Activated CD8-positive, alpha-beta memory T cell treated with anti-CD3 and anti-CD28 coated beads for 48 hours (primary cell): Measurements from ENCODE around the gene ARRDC4.

Experiments
- DNase-seq, 3 experiments: peaks; one replicate each; pipeline ENCODE4 v3.0.0-alpha.2; 2020; ENCODE audit warnings: low read depth in 2 of 3, low spot score in 2 of 3

The ARRDC4 gene

DNA sequence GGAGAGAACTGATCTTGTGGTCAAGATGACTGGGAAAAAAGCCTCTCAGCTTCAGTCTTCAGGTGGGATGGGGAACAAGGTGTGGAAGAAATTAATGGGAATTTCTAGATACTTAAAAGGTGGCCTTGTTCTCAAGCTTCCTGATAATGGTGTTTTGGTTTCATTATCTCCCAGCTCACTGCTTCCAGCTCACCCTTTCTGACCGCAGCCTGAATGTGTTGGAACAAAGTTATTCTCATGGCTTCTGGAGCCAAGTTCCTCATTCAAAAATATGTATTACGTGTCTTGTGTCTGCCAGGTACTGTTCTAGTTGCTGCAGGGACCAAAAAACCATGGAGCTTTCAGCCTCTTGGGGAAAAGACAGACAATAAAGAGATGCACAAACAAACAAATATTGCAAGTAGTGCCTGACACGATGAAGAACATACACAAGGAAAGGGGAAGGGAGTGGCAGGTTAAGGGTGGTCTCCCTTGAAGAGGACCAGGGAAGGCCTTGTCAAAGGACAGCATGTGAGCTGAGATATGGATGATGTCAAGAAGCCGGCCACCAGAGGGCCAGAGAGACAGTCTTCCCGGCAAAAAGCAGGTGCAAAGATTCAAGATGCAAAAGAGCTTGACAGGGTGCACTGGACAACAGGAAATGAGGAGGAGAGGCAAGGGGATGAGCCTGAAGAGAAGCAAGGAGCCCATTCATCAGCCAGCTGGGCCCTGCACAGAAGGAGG lies 35.5 kb downstream of the ARRDC4 start:
- no peak for DNase-seq

DNA sequence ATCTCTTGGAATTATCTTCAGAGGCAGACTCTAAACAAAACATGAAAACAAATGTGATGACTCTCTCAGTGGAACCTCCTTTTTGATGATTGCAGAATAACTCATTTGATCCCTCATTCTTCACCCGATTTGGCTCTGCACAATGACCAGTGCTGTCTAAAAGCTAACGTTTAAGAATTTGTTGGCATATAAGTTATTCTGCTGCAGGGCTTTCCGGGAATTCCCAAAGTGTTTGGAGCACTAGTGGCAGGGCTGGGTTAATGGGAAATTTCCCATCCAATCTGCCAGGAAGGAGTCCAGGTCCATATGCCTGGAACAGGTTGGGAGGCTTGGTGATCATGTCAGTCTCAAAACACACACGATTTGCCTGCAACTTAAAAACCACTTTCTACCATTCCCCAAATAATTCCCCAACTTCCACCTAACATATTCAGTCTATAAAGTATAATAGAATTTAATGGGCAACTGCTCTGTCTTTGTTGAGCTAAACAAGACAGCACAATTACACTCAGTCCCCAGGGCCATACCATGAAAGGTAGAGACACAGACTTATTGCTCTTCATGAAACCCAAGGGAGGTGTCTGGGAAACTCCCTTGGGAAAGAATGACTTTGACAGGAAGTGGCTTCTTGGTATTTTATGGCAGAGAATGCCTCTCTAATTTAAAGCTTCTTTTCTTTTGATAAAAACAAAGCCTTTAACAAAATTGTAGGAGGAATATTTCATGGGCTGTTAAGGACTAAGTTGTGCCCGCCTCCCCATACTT lies 38.0 kb downstream of the ARRDC4 start:
- no peak for DNase-seq

DNA sequence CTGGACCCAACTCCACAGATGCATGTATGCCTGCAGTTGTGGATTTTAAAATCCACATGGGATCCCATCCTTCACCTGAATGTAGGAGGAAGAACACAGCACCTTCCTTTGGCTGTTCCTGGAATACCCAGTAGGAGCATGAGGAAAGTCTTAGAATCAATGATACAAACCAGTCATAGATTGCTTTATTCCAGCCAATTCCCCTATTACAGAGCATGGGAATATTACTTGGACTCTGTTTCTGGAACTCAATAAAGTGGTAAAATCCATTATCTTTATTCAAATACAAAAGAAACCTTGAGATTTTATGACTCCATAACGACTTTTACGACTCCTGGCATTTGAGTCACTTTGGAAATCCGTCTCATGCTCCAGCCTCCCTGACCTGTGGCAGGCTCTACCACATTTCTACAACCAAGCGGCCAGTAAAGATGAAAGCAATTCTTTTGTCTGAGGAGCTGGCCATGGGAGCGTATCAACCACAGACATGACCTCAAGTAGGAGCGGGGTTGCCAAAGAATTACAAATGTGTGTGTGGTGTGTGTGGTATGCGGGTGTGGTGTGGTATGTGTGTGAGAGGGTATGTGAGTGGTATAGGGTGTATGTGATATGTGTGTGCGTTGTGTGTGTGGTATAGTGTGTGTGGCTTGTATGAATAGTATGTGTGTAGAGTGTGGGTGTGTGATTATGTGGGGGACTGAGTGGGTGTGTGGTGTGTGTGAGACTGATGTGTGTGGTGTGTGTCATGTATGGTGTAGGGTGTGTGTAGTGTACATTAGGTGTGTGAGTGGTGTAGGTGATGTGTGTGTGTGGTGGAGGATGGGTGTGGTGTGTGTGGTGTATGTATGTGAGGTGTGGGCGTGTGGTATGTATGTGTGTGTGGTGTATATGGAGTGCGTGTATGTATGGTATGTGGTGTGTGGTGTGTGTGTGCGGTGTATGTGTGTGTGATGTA lies 40.0 kb downstream of the ARRDC4 start:
- no peak for DNase-seq

DNA sequence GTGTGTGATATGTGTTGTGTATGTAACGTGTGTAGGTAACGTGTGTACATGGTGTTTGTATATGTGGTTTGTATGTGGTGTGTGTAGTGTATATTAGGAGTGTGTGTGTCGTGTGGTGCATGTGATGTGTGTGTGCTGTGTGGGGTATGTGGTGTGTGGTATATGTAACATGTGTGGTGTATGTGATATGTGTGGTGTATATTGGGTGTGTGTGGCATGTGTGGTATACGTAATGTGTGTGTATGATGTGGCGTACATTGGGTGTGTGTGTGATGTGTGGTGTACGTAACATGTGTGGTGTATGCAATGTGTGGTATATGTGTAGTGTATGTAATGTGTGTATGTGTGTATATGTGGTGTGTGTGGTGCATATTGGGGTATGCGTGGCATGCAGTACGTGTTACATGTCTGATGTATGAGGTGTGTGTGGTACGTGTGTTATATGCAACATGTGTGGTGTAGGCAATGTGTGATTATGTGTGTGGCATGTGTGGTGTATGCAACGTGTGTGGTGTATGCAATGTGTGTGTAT lies 41.2 kb downstream of the ARRDC4 start:
- DNase-seq, result no peak

DNA sequence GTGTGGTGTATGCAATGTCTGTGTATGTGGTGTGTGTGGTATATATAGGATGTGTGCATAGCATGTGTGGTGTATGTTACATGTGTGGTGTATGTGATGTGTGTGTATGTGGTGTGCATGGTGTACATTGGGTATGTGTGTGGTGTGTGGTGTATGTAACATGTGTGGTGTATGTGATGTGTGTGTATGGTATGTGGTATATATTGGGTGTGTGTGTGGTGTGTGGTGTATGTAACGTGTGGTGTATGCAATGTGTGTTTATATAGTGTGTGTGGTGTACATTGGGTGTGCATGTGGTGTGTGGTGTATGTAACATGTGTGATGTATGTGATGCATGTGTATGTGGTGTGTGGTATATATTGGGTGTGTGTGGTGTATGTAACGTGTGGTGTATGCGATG lies 41.9 kb downstream of the ARRDC4 start:
- DNase-seq, result no peak

DNA sequence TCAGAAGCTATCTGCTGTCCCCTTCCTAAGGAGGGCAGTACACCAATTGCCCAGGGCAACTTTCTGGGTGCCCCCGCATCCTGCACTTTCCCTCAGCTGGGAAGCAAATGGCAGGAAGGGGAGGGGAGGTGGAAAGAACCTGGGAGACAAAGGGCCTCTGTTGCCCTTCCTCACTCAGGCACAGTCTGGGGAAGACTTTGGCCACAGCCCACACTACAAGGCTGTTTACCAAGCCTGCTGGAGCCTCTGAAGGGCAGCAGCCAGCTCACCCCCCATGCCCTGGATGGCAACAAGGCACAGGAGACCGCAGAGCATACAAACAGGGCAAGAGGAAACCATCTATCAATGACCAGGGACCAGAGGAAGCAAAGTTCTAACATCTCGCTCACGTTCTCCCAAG lies 42.4 kb downstream of the ARRDC4 start:
- no peak for DNase-seq

DNA sequence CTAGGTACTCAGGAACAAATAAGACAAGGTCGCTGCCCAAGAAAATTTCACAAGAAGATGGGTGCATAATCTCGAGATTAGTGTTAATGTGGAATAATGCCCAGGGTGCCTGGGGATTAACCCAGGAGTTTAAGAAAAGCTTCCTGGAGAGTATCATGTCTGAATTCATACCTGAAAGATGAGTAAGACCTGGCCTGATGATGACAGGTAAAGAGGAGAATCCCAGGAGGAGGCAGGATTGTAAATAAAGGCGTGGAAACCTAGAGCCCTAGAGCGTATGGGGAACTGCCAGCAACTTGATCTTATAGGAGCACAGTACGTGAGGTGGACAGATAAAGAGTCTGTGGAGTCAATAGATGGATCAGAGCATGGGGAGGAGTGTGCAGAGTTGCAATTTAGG lies 43.0 kb downstream of the ARRDC4 start:
- no peak for DNase-seq

DNA sequence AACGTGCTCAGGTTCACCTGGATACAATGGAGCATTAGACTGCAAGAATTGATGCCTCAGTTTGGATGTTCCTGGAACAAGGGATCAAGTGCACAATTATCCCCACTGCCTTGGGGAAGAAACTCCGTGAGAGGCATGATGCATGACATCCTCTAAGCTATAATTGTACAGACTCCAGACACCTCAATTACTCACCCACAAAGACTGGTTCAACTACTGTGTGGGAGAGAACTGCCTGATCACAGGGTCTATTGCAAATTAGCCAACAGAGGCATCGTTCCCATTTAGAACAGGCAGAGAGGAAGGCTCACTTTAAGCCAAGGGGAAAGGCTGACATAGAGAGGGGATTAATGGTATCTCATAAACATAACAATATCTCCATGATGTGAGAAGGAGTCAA lies 43.5 kb downstream of the ARRDC4 start:
- DNase-seq, result no peak

DNA sequence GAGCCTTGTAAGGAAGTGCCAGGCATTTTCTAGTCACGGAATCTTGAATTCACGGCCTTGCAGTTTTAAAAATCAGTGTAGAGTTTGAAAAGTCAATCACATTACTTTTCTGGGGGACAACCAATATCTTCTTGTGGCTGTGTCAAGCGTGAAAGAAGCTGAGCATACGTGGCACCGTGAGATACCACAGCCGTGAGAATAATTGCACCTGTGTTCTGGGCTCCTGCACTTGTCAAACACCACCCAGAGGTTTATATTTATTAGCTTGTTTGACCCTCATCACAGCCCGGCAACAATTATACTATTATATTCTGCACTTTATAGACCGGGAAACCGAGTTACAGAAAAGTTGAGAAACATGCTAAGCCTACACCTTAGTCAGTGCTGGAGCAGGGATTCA lies 45.2 kb downstream of the ARRDC4 start:
- no peak for DNase-seq

DNA sequence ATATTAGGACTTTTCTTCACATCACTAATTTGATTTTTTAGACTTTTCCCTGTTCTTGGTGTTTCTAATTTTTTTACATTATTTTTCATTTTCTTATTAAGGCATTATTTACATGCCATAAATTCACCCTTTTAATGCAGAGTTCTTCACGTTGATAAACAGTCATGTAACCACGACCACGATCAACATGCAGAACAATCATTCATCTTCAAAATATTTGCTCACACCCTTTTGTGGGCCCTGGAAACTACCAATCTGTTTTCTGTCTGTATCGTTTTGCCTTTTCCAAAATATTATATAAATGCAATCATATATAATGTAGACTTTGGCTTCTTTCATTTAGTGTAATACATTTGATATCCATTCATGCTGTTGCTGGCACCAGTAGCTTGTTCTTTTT lies 48.7 kb downstream of the ARRDC4 start:
- no peak for DNase-seq

DNA sequence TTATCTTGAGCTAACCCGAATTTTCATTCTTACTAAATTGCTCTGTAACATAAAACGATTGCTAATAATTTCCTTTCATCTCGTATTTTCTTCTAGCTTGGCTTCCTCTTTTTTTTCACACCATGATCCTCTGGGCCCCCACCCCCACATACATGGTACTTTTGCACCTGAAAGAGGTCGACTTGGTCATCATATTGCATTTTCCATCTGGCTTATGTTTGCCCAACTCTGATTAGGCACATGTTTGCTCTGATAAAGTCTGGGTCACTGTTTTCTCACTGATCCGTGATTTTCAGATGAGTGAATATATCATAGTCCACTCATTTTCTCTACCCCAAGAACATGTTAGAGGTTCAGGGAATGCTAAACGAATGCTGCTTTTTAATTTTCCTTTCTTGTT lies 49.5 kb downstream of the ARRDC4 start:
- no peak for DNase-seq

DNA sequence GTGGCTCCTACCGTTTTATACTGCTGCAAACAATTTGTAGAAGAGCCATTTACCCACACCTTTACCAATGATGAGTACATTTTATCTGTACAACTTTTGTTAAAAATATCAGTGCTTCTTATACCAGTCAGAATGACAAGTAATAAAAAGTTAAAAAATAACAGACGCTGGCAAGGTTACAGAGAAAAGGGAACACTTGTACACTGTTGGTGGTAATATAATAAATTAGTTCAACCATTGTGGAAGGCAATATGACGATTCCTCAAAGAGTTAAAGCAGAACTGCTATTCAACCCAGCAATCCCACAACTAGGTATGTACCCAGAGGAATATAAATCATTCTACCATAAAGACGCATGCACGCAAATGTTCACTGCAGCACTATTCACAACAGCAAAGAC lies 51.9 kb downstream of the ARRDC4 start:
- DNase-seq, result no peak

DNA sequence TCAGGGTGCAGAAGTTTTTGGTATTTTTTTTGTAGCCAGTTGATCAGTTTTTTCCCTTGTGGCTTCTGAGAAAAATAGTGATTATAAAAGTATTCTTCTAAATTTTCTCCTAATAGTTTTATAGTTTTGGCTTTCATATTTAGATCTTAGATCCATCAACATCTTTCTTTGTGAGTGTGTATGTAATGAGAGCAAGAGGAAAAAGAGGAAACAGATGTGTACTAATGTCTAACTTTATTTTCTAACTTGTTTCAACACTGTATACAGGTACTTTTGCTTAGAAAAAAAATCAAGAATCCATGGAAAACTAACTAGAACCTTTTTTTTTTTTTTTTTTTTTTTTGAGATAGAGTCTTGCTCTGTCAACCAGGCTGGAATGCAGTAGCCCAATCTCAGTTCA lies 53.1 kb downstream of the ARRDC4 start:
- DNase-seq, result no peak

DNA sequence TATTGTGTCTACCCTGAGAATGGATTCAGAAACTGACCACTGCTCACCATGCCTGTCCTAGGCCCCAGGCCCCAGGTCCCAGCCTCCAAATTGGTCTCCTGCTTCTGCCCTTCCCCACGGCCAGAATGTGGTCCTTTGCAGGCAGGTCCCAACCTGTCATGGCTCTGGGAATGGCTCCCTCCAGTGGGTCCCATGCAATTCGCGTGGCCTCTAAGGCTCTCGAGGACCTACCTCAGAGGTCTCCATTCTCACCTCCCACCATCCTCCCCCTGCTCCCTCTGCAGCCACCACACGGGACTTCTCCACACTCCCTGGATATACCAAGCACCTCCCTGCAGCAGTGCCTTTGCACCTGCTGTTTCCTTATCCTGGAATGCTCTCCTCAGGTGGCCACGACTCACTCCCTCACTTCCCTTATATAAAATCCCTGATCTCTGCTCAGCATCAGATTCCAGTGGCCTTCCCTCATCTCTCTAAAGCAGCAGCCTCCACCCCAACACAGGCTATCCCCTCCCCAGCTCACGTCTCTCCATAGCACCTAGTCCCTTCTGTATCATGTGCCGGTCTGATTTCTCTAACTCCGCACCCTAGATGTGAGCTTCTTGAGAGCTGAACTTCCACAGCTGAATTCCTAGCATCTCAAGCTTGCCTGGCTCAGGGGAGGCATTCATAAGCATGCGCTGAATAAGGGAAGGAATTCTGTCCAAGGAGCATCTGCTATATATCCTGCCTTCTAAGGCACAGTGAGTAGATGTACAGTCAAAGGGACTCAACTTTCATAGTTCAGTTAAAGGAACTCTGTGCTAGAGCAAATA lies 56.9 kb downstream of the ARRDC4 start:
- DNase-seq, result no peak

DNA sequence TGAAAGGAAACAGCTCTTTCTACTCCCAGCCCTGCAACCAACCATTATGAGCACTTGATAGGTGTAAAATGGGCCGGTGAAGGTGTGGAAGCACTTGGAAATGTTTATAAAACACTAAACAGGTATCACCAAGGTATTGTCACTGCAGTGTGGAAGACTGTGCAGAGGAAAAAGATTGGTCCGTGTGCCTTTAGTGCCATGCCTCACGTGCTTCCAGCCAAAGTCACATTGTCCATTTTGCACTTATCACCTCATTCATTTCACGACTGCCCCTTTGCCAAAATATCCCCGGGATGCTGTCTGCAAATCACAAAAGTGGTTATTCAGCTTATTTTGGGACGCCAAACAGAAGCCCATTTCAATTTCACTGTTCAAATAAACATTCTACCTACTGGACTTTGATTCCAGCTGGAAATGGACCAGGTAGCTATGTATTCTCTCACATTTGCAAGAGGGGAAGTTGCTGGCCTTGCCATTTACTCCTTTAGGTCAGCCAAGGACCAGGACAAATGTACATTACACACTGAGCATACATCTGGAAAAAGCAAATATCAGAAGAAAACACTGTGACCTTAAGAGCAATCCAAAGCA lies 58.4 kb downstream of the ARRDC4 start:
- no peak for DNase-seq
